PFSK-1 (cell line): ENCODE results near the gene BNC2.

Experiments used
- POLR2AphosphoS5 ChIP-seq: IDR thresholded peaks from 2 replicates; pipeline ENCODE4 v1.6.1; 2012; ENCODE audit warnings: low read depth, mild to moderate bottlenecking, control low read depth, low read length, moderate library complexity
- SIN3A ChIP-seq: IDR thresholded peaks from 2 replicates; pipeline ENCODE4 v1.6.1; 2012; ENCODE audit warnings: mild to moderate bottlenecking, low read length, moderate library complexity, borderline replicate concordance; ENCODE audit not compliant: insufficient read depth
- TF ChIP-seq, protein P1 (sequence below), 2 experiments: IDR thresholded peaks; 2 replicates each; pipeline versions ENCODE4 v1.6.1 to v1.8.0; 2011 to 2012; ENCODE audit warnings: low read depth in 2 of 2, low read length in 2 of 2, control low read depth in 1 of 2, inconsistent platforms in 1 of 2, mild to moderate bottlenecking in 1 of 2, moderate library complexity in 1 of 2; ENCODE audit not compliant: insufficient read depth in 1 of 2

DNA sequence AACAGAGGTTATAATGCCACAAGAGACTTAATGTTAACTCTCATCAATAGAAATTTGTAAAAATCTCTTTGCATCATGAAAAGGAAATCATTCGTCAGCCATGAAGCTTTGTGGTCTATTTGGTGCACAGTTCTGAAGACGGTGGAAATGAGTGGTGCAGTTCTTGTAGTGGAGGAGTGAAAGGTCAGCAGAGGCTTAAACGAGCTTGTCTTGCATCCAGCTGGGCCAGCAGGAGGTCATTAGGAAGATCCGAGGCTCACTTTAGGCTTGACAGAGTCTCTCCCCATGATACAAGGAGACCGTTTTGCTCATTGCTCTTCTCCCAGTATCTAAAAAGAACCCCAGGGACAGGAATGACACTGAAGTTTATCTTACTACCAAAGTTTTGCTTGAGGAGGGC is 440.8 kb downstream of the BNC2 start:
- TF ChIP-seq, protein P1, sequence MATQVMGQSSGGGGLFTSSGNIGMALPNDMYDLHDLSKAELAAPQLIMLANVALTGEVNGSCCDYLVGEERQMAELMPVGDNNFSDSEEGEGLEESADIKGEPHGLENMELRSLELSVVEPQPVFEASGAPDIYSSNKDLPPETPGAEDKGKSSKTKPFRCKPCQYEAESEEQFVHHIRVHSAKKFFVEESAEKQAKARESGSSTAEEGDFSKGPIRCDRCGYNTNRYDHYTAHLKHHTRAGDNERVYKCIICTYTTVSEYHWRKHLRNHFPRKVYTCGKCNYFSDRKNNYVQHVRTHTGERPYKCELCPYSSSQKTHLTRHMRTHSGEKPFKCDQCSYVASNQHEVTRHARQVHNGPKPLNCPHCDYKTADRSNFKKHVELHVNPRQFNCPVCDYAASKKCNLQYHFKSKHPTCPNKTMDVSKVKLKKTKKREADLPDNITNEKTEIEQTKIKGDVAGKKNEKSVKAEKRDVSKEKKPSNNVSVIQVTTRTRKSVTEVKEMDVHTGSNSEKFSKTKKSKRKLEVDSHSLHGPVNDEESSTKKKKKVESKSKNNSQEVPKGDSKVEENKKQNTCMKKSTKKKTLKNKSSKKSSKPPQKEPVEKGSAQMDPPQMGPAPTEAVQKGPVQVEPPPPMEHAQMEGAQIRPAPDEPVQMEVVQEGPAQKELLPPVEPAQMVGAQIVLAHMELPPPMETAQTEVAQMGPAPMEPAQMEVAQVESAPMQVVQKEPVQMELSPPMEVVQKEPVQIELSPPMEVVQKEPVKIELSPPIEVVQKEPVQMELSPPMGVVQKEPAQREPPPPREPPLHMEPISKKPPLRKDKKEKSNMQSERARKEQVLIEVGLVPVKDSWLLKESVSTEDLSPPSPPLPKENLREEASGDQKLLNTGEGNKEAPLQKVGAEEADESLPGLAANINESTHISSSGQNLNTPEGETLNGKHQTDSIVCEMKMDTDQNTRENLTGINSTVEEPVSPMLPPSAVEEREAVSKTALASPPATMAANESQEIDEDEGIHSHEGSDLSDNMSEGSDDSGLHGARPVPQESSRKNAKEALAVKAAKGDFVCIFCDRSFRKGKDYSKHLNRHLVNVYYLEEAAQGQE (IDR thresholded peaks at IDR 0.05; ENCODE audit: insufficient read depth in 1 of 2, low read depth in 2 of 2, low read length in 2 of 2) = no peak
- TF ChIP-seq POLR2AphosphoS5 (no peak), SIN3A (no peak)
